Daoy (cell line): ENCODE measurements around the gene ING3. TPM values are rescaled to one million over a fixed set of nuclear protein-coding genes. Genes with fewer than 3 reads are reported as not detected.
A peak's percentile ranks its signal among the peaks of the same experiment; 100 is the strongest.

Experiments
- DNase-seq: peaks from one replicate; pipeline ENCODE4 v3.0.0-alpha.2; 2015; ENCODE audit warnings: low read depth
- total RNA-seq: library from RNA; depleted of rRNA; stranded (reverse); fragments of >200 nt; shearing (Covaris generic); gene quantifications from 2 replicates; pipeline ENCODE4 v1.2.3, GENCODE V29; 2014; rRNA removed

Gene ING3, protein sequence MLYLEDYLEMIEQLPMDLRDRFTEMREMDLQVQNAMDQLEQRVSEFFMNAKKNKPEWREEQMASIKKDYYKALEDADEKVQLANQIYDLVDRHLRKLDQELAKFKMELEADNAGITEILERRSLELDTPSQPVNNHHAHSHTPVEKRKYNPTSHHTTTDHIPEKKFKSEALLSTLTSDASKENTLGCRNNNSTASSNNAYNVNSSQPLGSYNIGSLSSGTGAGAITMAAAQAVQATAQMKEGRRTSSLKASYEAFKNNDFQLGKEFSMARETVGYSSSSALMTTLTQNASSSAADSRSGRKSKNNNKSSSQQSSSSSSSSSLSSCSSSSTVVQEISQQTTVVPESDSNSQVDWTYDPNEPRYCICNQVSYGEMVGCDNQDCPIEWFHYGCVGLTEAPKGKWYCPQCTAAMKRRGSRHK
- 23.7 and 33.1 TPM in 2 replicates for total RNA-seq

DNA sequence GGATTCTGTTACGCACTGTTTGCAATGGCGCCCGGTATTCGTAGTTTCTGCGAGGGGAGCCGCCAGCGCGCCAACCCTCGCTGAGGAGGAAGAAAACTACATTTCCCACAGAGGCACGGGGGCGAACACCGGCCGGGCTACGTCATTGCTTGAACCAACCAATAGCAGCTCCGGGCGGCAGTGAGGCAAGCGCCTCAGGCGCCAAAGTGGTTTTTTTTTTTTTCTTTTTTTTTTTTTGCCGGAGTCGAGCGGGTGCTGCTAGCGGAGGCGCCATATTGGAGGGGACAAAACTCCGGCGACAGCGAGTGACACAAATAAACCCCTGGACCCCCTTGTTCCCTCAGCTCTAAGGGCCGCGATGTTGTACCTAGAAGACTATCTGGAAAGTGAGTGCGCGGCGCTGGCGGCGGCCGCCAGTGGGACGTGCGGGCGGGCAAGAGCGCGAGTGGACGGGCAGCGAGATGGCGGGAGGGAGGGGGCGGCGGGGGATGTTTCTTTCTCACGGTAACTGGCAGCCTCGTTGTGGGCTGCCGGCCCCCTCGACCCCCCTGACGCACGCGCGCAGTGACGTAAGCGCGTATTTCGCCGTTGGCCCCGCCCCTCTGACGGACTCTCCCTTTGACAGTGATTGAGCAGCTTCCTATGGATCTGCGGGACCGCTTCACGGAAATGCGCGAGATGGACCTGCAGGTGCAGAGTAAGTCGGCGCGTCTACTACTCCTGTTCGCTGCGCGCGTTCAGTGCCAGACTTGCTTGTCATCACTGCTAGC lies at the start of gene ING3:
ING3 (plus strand) TSS at position 239 of the 770 bp plus-strand sequence; CDS start at position 359, 120 bp downstream.
- DNase-seq, result peak; percentile 100

DNA sequence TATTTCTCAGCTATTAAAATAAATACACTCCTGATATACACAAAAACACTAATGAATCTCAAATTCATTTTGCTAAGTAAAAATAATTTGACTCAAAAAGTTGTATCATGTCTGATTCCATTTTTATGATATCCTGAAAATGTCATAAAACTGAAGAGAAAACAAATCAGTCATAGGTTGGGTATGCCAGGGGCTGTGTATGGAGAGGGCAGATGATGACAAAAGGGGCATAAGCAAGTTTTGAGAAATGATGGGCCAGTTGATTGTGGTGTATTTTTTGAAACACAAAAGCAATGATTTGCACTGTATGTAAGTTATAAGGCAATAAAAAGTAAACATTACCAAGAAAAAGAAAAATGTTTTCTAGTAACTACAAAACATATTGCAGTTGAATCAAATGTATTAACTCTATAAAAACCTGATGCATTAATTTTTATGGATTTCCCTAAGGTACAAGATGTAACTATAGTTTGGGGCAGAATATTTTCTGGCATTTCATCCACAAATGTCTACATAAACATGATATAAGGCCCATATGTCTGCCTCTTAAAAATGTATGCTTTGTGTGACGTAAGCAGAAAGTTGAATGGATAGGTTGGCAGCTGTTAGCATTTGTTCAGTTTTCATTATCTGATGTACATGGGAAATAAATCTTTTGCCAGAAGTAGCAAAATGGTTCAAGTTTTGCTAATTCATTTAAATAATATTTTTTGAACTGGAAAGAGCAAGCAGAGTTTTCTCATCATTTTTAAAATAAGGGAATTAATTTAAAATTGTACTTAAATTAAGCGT lies 35.1 kb upstream of the ING3 start:
- no peak for DNase-seq

DNA sequence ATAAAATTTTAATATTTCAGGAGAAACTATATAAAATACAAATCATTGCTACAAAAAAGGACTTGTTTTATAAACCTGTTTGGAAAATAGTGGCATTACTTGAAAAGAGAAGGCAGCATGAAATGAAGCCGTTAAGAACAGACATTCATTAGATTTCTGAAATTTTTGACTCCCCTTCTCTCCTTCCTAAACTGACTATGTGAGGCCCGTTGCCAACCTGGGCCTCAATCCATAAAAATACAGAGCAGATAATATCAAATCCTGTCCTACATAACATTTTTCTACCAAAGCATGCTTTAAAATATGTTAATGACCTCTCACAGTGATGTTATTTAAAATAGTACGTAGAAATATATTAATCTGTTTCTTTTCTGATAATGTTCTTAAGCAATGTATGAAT lies 34.5 kb upstream of the ING3 start:
- no peak for DNase-seq

DNA sequence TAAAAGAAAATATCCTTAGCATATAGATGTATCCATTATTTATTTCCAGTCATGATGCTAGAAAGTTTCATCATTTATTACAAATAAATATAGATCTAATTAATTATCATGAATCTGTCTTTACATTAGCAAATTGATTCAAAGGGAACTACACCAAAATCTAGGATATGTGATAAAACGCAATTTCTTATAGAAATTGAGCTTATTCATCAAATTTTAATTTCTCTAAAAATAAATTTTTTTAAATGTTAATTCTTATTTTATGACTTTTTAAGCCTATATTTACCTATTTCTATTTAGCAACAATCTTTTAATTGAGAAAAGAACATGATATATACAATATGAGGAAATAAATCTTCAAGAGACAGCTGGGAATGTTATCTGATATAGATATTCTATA lies 34.0 kb upstream of the ING3 start:
- no peak for DNase-seq

DNA sequence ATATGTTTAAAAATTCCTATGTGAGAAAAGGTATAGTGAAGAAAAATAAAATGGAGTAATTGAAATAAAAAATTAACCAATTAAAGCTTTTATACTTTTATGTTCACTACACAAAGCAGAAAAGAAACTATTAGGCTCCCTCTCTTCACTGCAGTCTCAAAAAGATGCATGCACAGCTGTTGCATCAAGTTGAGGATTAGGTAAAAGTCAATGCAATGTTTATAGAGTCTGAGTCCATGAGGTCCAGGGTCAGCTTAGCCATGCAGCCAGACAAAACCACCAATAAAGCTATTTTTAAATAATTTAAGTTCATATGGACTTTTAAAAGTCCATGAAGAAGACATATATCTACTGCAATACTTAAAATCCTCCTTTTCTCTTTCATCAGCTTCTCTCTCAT lies 31.1 kb upstream of the ING3 start:
- DNase-seq, result no peak

DNA sequence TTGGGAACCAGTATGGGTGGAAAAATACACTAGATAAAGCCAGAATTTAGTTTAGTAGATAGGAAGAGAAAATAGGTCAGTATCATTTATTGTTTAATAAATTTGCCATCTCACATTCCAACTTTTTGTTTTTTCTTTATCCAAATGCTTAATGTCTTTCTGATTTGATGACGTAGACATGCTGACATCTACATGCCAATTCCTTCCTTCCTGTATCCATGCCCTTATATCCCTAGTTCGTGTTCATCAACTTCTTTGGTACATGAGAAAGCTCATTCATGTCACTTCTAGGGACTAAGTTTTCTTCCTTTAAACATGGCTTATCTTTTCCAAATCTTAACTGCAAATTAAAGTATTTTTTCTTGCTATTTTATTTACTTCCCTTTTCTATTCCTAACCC lies 30.5 kb upstream of the ING3 start:
- DNase-seq, result no peak

DNA sequence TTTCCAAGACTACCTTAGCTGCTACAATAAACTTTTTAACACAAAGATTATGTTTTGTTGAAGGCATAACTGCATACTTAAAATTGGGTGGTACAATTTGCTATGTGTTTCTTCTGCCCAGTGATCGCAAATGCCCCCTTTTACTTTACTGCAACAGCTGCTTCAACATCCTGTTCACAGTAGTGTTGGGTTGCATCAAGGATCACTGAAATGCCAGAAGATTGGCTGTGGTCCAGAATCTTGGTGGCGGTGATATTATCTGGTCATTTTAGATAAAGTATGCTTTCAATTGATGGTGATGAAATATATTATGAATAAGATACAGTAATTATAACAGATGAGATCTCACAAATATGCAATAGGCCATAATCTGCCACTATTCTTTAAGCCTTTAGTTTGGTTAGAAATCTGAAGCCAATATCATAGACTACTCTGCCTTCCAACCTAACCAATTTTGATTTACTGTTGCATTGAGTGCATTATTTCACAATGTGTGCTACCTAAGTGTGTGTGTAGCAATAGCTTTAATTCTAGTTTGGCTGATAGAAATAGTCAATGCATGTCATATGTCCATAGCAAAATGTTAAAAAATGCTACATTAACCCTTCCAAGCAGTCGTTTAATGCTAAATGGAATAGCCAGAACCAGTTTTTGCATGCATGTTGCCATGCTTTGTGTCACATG lies 29.8 kb upstream of the ING3 start:
- no peak for DNase-seq

DNA sequence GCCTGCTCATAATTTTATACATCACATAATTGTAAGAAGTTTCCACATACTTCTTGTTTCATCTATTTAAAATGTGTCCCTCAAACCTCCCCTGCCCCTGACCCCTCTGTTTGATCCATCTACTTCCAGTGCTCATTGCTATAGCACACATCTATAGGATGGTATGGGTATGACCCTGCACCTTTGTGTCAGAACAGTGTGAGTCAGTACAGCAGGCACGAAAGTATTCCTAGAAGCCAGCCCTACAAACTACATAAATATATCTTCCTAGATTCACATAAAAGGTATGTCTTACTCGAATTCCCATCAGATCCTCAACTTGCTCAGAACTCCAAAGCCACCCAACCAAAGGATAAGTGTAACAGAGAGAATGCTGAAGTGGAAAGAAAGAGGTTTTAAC lies 25.7 kb upstream of the ING3 start:
- DNase-seq, result no peak

DNA sequence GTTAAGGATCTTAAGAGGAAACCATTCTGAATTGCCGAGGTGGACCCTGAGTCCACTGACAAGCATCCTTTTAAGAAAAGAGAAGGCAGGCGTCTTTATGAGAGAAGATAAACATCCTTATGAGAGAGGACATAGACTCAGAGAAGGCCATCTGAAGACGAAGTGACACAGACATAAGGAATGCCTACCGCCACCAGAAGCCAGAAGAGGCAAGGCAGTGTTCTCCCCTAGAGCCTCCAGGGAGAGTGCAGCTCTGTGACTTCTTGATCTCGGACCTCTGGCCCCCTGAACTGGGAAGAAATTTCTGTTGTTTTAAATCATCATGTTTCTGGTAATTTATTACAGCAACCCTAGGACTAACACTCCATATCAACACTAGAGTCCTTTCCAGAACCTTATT lies 25.2 kb upstream of the ING3 start:
- no peak for DNase-seq

DNA sequence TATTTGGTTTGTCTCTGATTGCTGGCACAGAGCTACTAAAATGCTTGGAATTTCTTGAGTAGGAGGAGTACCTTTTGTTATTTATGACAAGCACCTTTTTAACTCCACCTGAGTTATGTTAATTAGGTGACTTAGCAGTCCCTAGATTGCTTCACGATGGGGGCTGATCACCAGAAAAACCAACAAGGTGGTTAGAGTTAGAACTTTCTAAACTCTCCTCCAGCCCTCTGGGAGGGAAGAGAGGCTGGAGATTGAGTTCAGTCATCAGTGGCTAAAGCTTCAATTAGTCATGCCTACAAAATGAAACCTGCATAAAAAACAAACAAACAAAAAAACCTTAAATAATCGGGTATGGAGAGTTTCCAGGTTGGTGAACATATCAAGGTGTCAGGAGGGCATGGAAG lies 23.6 kb upstream of the ING3 start:
- DNase-seq, result no peak

DNA sequence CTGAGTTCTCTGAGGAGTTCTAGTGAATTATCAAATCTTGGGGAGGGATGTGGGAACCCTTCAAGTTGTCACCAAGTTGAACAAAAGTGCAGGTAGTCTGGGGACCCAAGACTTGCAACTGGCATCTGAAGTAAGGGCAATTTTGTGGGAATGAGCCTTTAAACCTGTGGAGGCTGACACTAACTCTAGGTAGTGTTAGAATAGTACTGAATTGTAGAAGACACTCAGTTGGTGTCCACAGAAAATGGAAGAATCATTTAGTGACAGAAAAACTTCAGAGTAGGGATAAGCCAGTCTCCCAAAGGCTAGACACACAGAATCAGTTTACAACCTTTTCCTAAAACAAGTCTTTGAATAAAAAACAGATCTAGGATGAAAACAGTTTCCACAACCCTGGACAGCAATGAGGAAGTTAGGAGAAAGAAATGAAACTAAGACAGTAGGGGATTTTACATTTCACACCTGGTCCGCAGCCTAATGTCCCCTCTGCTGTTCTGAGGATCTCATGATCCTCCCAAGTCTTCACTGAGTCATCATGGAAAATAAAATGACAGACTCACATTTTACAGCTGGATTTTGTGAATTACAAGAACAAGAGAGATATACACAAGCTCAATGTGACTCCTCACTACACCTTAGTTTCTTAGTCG lies 23.0 kb upstream of the ING3 start:
- no peak for DNase-seq

DNA sequence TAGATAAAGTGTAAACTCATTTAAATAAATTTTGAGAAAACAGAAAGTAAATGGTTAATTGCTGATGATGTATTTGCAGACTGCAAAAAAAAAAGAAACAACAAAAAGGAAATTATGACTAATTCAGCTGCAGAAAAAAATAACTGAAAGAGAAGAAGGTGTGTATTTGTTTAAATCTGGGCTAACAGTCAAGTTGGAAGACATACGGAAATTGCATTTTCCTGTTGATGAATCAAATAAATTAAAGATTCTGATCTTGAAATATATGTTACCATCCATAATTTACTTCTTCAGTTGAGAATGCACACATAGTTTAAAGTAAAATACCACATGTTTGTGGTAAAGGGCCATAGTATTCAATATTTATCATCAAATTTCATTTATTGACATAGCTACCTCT lies 19.3 kb upstream of the ING3 start:
- DNase-seq, result no peak

DNA sequence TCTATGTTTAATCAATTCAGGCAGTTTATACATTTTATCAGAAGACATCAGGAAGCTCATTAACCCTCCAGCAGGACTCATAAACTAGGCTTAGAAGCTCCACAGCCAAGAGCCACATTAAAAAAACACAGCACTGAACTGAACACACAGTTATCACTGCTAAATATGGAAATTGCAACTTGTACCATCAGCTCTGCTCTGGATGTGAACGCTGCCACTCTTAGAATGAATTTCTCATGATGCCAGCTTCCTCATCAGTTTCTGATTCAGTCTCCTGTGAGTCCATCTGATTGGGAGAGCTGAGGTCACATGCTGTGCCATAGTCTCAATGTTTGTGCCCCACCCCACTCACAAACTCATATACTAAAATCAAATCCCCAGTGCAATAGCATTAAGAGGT lies 17.1 kb upstream of the ING3 start:
- DNase-seq, result no peak

DNA sequence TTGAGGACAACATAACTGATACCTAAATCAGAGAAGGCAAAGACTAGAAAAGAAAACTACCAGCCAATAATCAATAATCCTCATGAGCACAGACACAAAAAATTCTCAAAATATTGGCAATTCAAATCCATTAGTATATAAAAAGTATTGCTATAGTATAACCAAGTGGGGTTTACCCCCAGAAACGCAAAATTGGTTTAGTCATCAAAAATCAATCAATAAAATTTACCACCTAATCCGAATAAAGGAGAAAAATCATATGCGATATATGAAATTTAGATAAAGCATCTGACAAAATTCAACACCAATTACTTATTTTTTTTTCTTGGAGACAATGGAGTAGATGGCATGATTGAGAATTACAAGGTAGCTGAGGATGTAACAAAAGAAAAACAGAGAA lies 11.2 kb upstream of the ING3 start:
- DNase-seq, result no peak

DNA sequence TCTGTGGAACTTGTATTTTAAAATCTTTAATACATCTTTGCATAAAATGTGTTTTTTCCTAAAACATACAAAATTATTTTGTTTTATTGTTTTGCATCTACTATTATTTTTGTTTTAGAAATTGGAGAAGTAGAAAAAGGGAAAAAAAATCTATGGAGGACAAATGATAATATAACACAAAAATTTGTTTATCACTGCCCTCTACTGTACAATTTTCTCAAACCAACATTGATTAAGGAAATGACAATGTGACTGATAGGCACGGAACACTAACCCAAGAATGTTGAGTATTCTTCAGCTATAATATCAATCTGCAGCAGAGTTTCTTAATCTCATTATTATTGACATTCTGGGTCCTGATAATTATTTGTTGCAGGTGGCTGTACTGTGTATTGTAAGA lies 9.5 kb upstream of the ING3 start:
- DNase-seq, result no peak

DNA sequence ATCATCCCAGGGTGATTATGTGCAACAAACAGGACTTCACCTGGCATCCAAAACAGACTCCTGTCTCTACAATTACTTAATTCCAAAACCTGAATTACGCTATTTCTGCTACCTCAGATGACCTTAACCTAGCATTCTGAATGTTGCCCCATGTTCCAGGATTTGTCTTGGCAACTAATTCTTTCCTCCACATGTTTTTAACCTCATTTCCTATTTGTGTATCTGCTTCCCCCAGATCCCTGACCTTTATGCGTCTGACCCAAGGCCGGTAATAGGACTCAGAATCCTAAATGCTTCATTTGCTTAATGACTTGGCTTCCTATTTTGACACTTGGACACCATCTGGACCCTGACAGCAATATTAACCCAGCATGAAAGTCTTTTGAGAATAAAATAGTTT lies 8.7 kb upstream of the ING3 start:
- no peak for DNase-seq

DNA sequence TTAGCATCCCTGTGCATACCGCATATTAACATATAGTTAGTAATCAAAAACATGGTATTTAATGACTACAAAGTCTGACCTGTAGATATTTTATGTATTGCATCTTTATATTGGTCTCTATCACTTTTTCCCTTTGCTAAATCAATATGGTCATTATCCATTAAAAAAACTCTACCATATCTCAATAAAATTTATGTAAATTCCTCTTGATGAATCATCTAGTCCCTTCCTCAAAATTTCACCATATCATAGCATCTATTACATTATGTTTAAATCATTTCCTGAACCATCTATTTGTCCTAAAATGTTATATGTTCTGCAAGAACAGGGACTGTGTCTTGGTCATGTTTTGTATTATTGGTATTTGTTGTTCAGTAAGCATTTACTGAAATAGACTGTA lies 7.7 kb upstream of the ING3 start:
- DNase-seq, result no peak

DNA sequence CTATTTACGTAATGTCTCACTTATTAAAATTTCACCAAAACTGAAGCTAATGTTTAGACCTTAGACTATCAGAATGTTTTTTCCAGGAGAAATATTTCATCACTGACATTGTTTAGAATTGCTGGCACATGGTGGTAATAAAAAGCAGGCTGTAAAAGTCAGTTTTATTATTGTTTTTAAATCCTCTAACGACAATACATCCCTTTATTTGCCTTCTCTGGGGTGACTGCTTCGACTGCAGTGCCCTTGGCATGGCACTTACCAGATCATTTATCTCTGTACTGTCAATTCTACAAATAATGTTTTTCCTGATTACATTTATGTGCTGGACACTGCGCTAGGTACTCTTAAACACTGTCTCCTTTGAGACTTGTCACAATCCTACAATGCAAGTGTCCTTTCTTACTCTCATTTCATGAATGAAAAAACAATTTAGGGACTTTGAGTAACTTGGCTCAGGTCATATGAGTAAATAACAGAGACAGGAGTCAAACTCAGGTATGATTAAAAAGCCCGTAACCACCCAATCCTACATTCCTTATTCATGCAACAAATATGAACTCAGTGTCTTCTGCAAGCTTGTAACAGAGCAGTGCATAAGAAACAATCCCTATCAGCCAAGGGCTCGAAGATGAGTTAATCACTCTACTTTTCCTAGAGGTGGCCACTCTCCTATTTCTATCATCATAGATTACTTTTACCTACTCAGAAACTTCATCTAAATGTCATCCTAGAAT lies 5.6 kb upstream of the ING3 start:
- DNase-seq, result no peak

DNA sequence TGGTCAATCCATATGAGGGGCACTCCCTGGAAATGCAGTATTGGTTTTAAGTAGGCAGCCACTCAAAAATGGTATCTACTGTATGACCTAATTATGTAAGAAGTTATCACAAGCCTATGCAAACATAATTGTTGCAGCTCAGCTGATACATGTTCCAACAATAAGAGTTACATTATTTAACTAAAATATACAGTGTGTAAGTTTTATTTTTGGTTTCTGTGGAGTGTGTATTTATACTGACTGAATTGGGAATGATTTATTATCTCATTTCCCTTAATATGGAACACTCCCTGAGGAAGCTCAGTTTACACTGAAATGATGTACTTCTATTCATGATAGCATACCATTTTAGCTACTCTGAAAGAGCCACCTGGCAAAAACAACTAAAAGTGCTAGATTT lies 2.6 kb upstream of the ING3 start:
- DNase-seq, result no peak

DNA sequence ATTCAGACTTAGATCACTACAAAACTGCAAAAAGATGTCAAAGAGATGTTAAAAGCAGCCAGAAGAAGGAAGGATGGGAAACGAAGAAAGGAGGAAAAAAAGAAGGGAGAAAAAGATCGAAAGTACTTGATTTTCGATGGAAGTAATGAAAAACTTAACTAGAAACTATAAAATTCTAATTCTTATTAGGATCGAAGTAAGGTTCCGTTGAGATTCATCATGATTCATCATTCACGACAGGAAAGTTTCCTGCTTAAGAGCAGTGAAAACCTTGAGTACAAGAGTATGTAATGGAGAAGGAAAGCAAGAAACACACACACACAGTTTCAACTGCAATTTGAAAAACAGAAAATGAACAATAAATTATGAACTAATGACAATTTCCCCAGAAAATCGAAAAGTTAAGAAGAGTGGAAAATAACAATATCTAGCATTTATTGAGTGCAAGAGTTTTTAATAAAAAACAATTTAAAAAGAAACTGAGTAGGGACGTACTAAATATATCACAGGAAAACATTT lies 1.1 kb upstream of the ING3 start:
- DNase-seq, result peak; percentile 41
